H1 (cell line): ENCODE results near the gene OR5H1. TPM values are rescaled to one million over a fixed set of nuclear protein-coding genes. Genes with fewer than 3 reads are reported as not detected.

Experiments
- CTCF ChIA-PET: fragments of 300-600 bp; sonication (Branson Sonifier 250); formaldehyde crosslinking; loops from one replicate; lab custom pipeline; 2021; ENCODE audit not compliant: partially characterized antibody; lab: Charles Lee
- POLR2A ChIA-PET: fragments of 300-600 bp; sonication (Branson Sonifier 250); formaldehyde crosslinking; loops from one replicate; lab custom pipeline; 2021; ENCODE audit warnings: inconsistent platforms; ENCODE audit not compliant: partially characterized antibody; lab: Charles Lee
- DNase-seq, 2 experiments: peaks; one replicate each; pipeline versions ENCODE4 v3.0.0 to v3.0.0-alpha.2; 2010 to 2022; ENCODE audit warnings: low spot score in 2 of 2, low read depth in 1 of 2, mixed read lengths in 1 of 2
- FAIRE-seq: peaks from 2 replicates; lab custom pipeline; 2011; peaks lifted over from hg19 to GRCh38; lab: Jason Lieb, UNC
- H2AFZ ChIP-seq: 2 replicates; pipeline ENCODE4 v1.8.1; 2012; ENCODE audit warnings: low read length, inconsistent platforms
- H2AK5ac ChIP-seq: 2 replicates; pipeline ENCODE4 v1.6.1; 2013; ENCODE audit warnings: low read depth, low read length
- H2BK120ac ChIP-seq: replicated peaks from 2 replicates; pipeline ENCODE3; 2013; ENCODE audit warnings: low read depth, low read length, inconsistent platforms
- H2BK12ac ChIP-seq: 2 replicates; pipeline ENCODE4 v1.6.1; 2013; ENCODE audit warnings: low read depth, low read length
- H2BK15ac ChIP-seq: 2 replicates; pipeline ENCODE4 v1.6.1; 2013; ENCODE audit warnings: low read length
- H2BK20ac ChIP-seq: 2 replicates; pipeline ENCODE4 v1.6.1; 2013; ENCODE audit warnings: low read length
- H2BK5ac ChIP-seq: 2 replicates; pipeline ENCODE4 v1.6.1; 2013; ENCODE audit warnings: low read depth, low read length
- H3K14ac ChIP-seq: 2 replicates; pipeline ENCODE4 v1.6.1; 2013; ENCODE audit warnings: inconsistent platforms; ENCODE audit not compliant: insufficient read length
- H3K18ac ChIP-seq: 2 replicates; pipeline ENCODE4 v1.6.1; 2013; ENCODE audit warnings: low read length; ENCODE audit errors: extremely low read depth
- H3K23ac ChIP-seq: 2 replicates; pipeline ENCODE4 v1.6.1; 2013; ENCODE audit warnings: inconsistent platforms; ENCODE audit not compliant: insufficient read length
- H3K23me2 ChIP-seq: 2 replicates; pipeline ENCODE4 v1.6.1; 2013; ENCODE audit warnings: low read depth, low read length
- H3K27ac ChIP-seq: 2 replicates; pipeline ENCODE4 v1.6.1; 2011; ENCODE audit warnings: low read depth, low read length, inconsistent platforms
- H3K27me3 ChIP-seq, 4 experiments: replicated peaks in 1 of 4; 1 replicate in 1 of 4; 2 replicates in 3 of 4; pipeline versions ENCODE4 v1.6.1 to v1.8.1; 2011 to 2013; ENCODE audit warnings: low read length in 3 of 4, mild to moderate bottlenecking in 3 of 4, inconsistent platforms in 2 of 4, mixed read lengths in 2 of 4, moderate library complexity in 1 of 4; ENCODE audit not compliant: control insufficient read depth in 3 of 4, insufficient read depth in 3 of 4; ENCODE audit errors: extremely low read depth in 1 of 4
- H3K36me3 ChIP-seq, 4 experiments: 2 replicates each; pipeline versions ENCODE4 v1.6.1 to v1.8.1; 2011 to 2013; ENCODE audit warnings: mild to moderate bottlenecking in 4 of 4, low read length in 3 of 4, moderate library complexity in 2 of 4, control low read depth in 1 of 4, inconsistent platforms in 1 of 4; ENCODE audit not compliant: insufficient read depth in 4 of 4, control insufficient read depth in 2 of 4
- H3K4ac ChIP-seq: replicated peaks from 2 replicates; pipeline ENCODE3; 2013; ENCODE audit warnings: low read length, low read depth, mixed read lengths, inconsistent platforms; ENCODE audit not compliant: insufficient read length
- H3K4me1 ChIP-seq, 4 experiments: replicated peaks in 1 of 4; 1 replicate in 1 of 4; 2 replicates in 3 of 4; pipeline versions ENCODE4 v1.6.1 to v1.8.1; 2011 to 2013; ENCODE audit warnings: low read length in 3 of 4, inconsistent platforms in 2 of 4, mixed read lengths in 1 of 4; ENCODE audit not compliant: insufficient read depth in 4 of 4, control insufficient read depth in 3 of 4
- H3K4me2 ChIP-seq, 2 experiments: 2 replicates each; pipeline versions ENCODE4 v1.6.1 to v1.8.1; 2011 to 2013; ENCODE audit warnings: low read depth in 2 of 2, low read length in 2 of 2, control low read depth in 1 of 2, inconsistent platforms in 1 of 2, mild to moderate bottlenecking in 1 of 2; ENCODE audit not compliant: insufficient read depth in 1 of 2
- H3K4me3 ChIP-seq, 4 experiments: fragments of 200-600, 300-600 bp in 1 of 4; sonication (generic), shearing (Covaris generic), sonication (Bioruptor Twin) in 1 of 4; 2 replicates each; pipeline versions ENCODE4 v1.5.1 to v1.8.1; 2011 to 2016; ENCODE audit warnings: low read length in 4 of 4, low read depth in 3 of 4, control low read depth in 2 of 4, inconsistent platforms in 2 of 4, mild to moderate bottlenecking in 2 of 4, mixed read lengths in 1 of 4, moderate library complexity in 1 of 4; ENCODE audit not compliant: insufficient read depth in 2 of 4; ENCODE audit errors: extremely low read depth in 1 of 4
- H3K56ac ChIP-seq: replicated peaks from 2 replicates; pipeline ENCODE3; 2013; ENCODE audit warnings: low read depth, mild to moderate bottlenecking, mixed read lengths, low read length, inconsistent platforms; ENCODE audit not compliant: insufficient read length
- H3K79me1 ChIP-seq: 2 replicates; pipeline ENCODE4 v1.6.1; 2013; ENCODE audit warnings: low read depth, low read length, control low read depth
- H3K79me2 ChIP-seq, 2 experiments: 2 replicates each; pipeline versions ENCODE4 v1.6.1 to v1.8.1; 2012 to 2013; ENCODE audit warnings: low read length in 2 of 2, mild to moderate bottlenecking in 2 of 2, inconsistent platforms in 1 of 2; ENCODE audit not compliant: insufficient read depth in 2 of 2, control insufficient read depth in 1 of 2
- H3K9ac ChIP-seq, 4 experiments: replicated peaks in 1 of 4; 1 replicate in 1 of 4; 2 replicates in 3 of 4; pipeline versions ENCODE4 v1.6.1 to v1.8.1; 2011 to 2013; ENCODE audit warnings: low read depth in 3 of 4, low read length in 3 of 4, control low read depth in 2 of 4, mild to moderate bottlenecking in 2 of 4, moderate library complexity in 2 of 4, inconsistent platforms in 1 of 4; ENCODE audit errors: extremely low read depth in 1 of 4
- H3K9me3 ChIP-seq, 2 experiments: 2 replicates each; pipeline versions ENCODE4 v1.6.1 to v1.8.1; 2012 to 2013; ENCODE audit warnings: mild to moderate bottlenecking in 2 of 2, moderate library complexity in 2 of 2, control low read depth in 1 of 2, inconsistent platforms in 1 of 2, low read depth in 1 of 2, low read length in 1 of 2, mixed read lengths in 1 of 2; ENCODE audit not compliant: insufficient read depth in 2 of 2
- H4K20me1 ChIP-seq, 2 experiments: replicated peaks in 1 of 2; 2 replicates each; pipeline versions ENCODE3 to v1.8.1; 2011 to 2013; ENCODE audit warnings: inconsistent platforms in 2 of 2, low read length in 2 of 2, mild to moderate bottlenecking in 1 of 2; ENCODE audit not compliant: insufficient read depth in 2 of 2, control insufficient read depth in 1 of 2
- H4K5ac ChIP-seq: 2 replicates; pipeline ENCODE4 v1.6.1; 2013; ENCODE audit warnings: low read length, low read depth, mixed read lengths, inconsistent platforms; ENCODE audit not compliant: insufficient read length
- H4K8ac ChIP-seq: 2 replicates; pipeline ENCODE4 v1.8.0; 2013; ENCODE audit warnings: mild to moderate bottlenecking, moderate library complexity, low read length, inconsistent platforms; ENCODE audit not compliant: insufficient read depth; ENCODE audit errors: extremely low read depth
- H4K91ac ChIP-seq: replicated peaks from 2 replicates; pipeline ENCODE3; 2013; ENCODE audit warnings: low read length, mixed read lengths, inconsistent platforms; ENCODE audit not compliant: insufficient read length
- POLR2AphosphoS5 ChIP-seq: IDR thresholded peaks from 2 replicates; pipeline ENCODE4 v1.6.1; 2011; ENCODE audit warnings: low read depth, low read length
- RXRA ChIP-seq: IDR thresholded peaks from 2 replicates; pipeline ENCODE4 v1.6.1; 2011; ENCODE audit warnings: low read depth, mild to moderate bottlenecking, low read length, moderate library complexity; ENCODE audit not compliant: insufficient read depth
- whole genome bisulfite sequencing, 2 experiments: shearing (Covaris generic) in 1 of 2; methylation state at CpG; one replicate each; pipeline versions ENCODE4 v1.1.6 to v1.1.7; 2013 to 2015; ENCODE audit warnings: low lambda C conversion rate in 2 of 2, mixed read lengths in 2 of 2, inconsistent platforms in 1 of 2, low coverage in 1 of 2, missing lambda C conversion rate in 1 of 2; ENCODE audit not compliant: insufficient replicate concordance in 2 of 2, insufficient coverage in 1 of 2, insufficient read length in 1 of 2; ENCODE audit errors: extremely low coverage in 1 of 2, missing lambda C conversion rate in 1 of 2; 5-methylcytosine and 5-hydroxymethylcytosine counted together
- polyA plus RNA-seq, 7 experiments: library from polyadenylated mRNA; depleted of rRNA in 3 of 7; stranded (reverse) in 5 of 7; unstranded in 2 of 7; fragments of >200 nt in 5 of 7; fragments of 200-250 nt in 2 of 7; gene quantifications; 1 replicate in 5 of 7; 2 replicates in 1 of 7; 4 replicates in 1 of 7; pipeline versions ENCODE4 v1.2.1 to v1.2.3, GENCODE V29; 2011 to 2013; ENCODE audit warnings: missing spikeins in 2 of 7, mixed read lengths in 2 of 7
- total RNA-seq: library from RNA; stranded (reverse); fragmentation: NEBNext Ultra II Directional; extraction: Animal tissue kit (Norgen Biotek cat#: 25700); gene quantifications from 2 replicates; pipeline ENCODE4 v1.2.1, GENCODE V29; 2021

Gene OR5H1
- total and polyA plus RNA-seq, 2 of the 8 experiments (the other 6 are each of a cell fraction or from before 2014, with no cell fraction given), result not detected

GRCh38 chr3:98180319-98180890 lies 49.9 kb downstream of the OR5H1 start:
- no peak overlapping the region for H2BK5ac ChIP-seq
- no peak overlapping the region for H2BK120ac ChIP-seq
- no peak for FAIRE-seq
- no peak overlapping the region for H3K14ac ChIP-seq
- H3K27ac ChIP-seq, result no peak overlapping the region
- no peaks in the 10 kb centered on the region for H3K79me1 ChIP-seq
- H3K9me3 ChIP-seq, result no peaks in the 10 kb centered on the region
- 86% methylated on average over 3 of the region's 3 CpGs; no CpG with 5 or more reads in 1 of the 2 experiments for WGBS, 2 experiments
- ChIA-PET CTCF (no interaction called here), POLR2A (no interaction called here)
- H4K91ac ChIP-seq, result no peak overlapping the region
- H2AK5ac ChIP-seq, result no peak overlapping the region
- no peaks in the 10 kb centered on the region for H4K20me1 ChIP-seq
- H2BK15ac ChIP-seq, result no peak overlapping the region
- H3K23me2 ChIP-seq, result no peaks in the 10 kb centered on the region
- no peaks in the 10 kb centered on the region for H3K36me3 ChIP-seq
- H3K56ac ChIP-seq, result no peak overlapping the region
- H3K4ac ChIP-seq, result no peak overlapping the region
- H3K23ac ChIP-seq, result no peak overlapping the region
- H3K4me1 ChIP-seq, result peaks cover 0 to 4% (median 0%) of the 10 kb centered on the region in 4 experiments; a peak in 1 of 7 replicates
- H3K79me2 ChIP-seq, result no peaks in the 10 kb centered on the region
- no peak overlapping the region for H3K4me2 ChIP-seq
- no peak overlapping the region for H3K4me3 ChIP-seq
- H2BK12ac ChIP-seq, result no peak overlapping the region
- no peak overlapping the region for H3K9ac ChIP-seq
- no peak overlapping the region for H2BK20ac ChIP-seq
- no peak overlapping the region for H4K5ac ChIP-seq
- no peaks in the 10 kb centered on the region for H3K27me3 ChIP-seq
- no peak overlapping the region for H2AFZ ChIP-seq
- DNase-seq, result no peak
- H4K8ac ChIP-seq, result no peak overlapping the region
- no peak overlapping the region for H3K18ac ChIP-seq
- no peak for TF ChIP-seq POLR2AphosphoS5
- TF ChIP-seq RXRA, result no peak
